HG03521 (cell line): Measurements from ENCODE around the gene C11orf71.

Experiments
- ATAC-seq: cut with Tn5 transposase; IDR thresholded peaks from one replicate; pipeline ENCODE4 v1.9.1; 2021; ENCODE audit warnings: mild to moderate bottlenecking, moderate library complexity; ENCODE audit not compliant: unreplicated experiment

Gene C11orf71, protein sequence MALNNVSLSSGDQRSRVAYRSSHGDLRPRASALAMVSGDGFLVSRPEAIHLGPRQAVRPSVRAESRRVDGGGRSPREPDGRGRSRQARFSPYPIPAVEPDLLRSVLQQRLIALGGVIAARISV

GRCh38 chr11:114400216-114400914 is at the start of gene C11orf71, which contains the start of gene RBM7:
TSS of gene C11orf71 (minus strand) at chr11:114400511. CDS start at chr11:114400331, 180 bp downstream.
TSS of gene RBM7 (plus strand) at chr11:114400666. CDS start at chr11:114400672, 6 bp downstream.
- peak; percentile 97 for ATAC-seq

GRCh38 chr11:114449845-114450244 is 49.5 kb upstream of the C11orf71 start:
- no peak for ATAC-seq

GRCh38 chr11:114448749-114449482 is 48.6 kb upstream of the C11orf71 start:
- no peak for ATAC-seq

- no peak for ATAC-seq
Measured at GRCh38 chr11:114447892-114448291, 47.6 kb upstream of the C11orf71 start.

- ATAC-seq, result no peak
Measured at GRCh38 chr11:114447444-114447843, 47.1 kb upstream of the C11orf71 start.

- no peak for ATAC-seq
Measured at GRCh38 chr11:114442536-114442935, 42.2 kb upstream of the C11orf71 start.

GRCh38 chr11:114441921-114442320 is 41.6 kb upstream of the C11orf71 start:
- ATAC-seq, result no peak

- ATAC-seq, result no peak
Measured at GRCh38 chr11:114440971-114441763, 40.9 kb upstream of the C11orf71 start.

- no peak for ATAC-seq
Measured at GRCh38 chr11:114440121-114440860, 40.0 kb upstream of the C11orf71 start.

- ATAC-seq, result peak; percentile 99
Measured at GRCh38 chr11:114439229-114440120, 39.2 kb upstream of the C11orf71 start, which contains the start of gene REXO2. TSS of gene REXO2 (plus strand) at chr11:114439467. CDS start at chr11:114439529, 62 bp downstream.

DNA sequence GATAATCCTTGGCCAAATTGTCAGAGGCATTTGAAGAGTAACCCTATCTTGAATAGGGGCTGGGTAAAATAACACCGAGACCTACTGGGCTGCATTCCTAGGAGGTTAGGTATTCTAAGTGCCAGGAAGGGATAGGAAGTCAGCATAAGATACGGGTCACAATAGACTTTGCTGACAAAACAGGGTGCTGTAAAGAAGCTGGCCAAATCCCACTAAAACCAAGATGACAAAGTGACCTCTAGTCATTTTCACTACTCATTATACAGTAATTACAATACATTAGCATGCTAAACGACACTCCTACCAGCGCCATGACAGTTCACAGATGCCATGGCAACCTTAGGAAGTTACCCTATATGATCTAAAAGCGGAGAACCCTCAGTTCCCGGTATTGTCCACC is 38.0 kb upstream of the C11orf71 start:
- ATAC-seq, result no peak

- ATAC-seq, result no peak
Measured at GRCh38 chr11:114433376-114433775, 33.1 kb upstream of the C11orf71 start.

GRCh38 chr11:114432893-114433292 is 32.6 kb upstream of the C11orf71 start:
- no peak for ATAC-seq

- no peak for ATAC-seq
Measured at GRCh38 chr11:114430290-114430689, 30.0 kb upstream of the C11orf71 start.

DNA sequence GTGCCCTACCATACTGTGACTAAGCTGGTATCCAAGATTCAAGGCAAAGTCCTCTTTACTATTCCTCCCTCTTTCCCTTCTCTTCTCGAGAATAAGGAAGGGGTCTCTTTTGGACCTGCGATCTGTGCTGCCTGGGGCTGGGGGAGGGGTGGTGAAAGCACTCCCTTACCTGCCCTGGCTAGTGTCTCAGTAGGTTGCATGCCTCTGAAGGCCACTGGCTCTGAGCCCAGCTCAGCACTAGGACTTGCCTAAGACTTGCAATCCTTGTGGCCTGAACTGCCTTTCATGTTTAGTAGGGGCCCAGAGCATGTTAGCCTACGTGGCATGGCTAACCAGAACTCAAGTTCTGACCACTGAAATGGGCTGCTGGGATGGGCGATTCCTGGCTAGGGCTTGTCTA is 26.0 kb upstream of the C11orf71 start:
- ATAC-seq, result no peak

DNA sequence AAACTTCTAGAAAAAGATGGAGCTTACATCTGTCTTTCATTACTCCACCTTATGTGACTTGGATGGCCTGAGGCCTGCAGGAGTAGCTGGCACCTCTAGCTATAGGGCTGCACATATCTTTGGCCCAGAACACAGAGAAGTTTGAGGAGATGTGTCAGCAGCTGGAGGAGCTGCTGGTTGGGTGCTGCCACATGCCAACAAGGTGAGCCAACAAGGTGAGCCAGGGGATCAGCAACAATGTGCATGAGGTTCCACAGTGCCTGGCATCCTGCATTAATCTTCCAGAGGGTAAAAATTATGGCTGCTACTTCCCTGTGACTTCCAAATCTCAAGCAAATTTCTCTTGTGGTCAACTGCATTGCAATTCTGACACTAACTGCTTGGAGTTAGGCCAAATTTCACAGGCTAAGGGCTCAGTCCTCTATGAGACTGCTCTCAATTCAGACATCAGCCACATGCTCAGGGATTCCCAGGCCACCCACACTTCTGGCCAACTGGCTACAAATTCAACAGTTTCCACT is 16.2 kb upstream of the C11orf71 start:
- no peak for ATAC-seq

GRCh38 chr11:114413958-114414357 is 13.6 kb upstream of the C11orf71 start:
- no peak for ATAC-seq

- ATAC-seq, result no peak
Measured at GRCh38 chr11:114412946-114413345, 12.6 kb upstream of the C11orf71 start.

GRCh38 chr11:114401311-114401710 is 1.0 kb upstream of the C11orf71 start:
- ATAC-seq, result no peak
